CD4-positive, alpha-beta T cell (primary cell): ENCODE results near the gene ATP2B2. TPM values are rescaled to one million over a fixed set of nuclear protein-coding genes. Genes with fewer than 3 reads are reported as not detected.

Experiments
- ATAC-seq: fragments of 200-7000 bp; cut with Tn5 transposase; one replicate; pipeline ENCODE4 v1.10.0; 2022; ENCODE audit warnings: mild to moderate bottlenecking; ENCODE audit not compliant: poor library complexity
- CTCF ChIA-PET: fragments of 350-600 bp; sonication (Branson Sonifier 250); formaldehyde crosslinking; loops from one replicate; lab custom pipeline; 2021; ENCODE audit warnings: antibody characterized with exemption, inconsistent platforms; lab: Charles Lee
- POLR2A ChIA-PET: fragments of 350-600 bp; sonication (Branson Sonifier 250); formaldehyde crosslinking; loops from one replicate; lab custom pipeline; 2021; ENCODE audit warnings: antibody characterized with exemption, inconsistent platforms; lab: Charles Lee
- DNase-seq, 14 experiments: peaks; one replicate each; pipeline ENCODE4 v3.0.0-alpha.2; 2013 to 2020; ENCODE audit warnings: mixed read lengths in 2 of 14
- H3K27ac ChIP-seq, 2 donors: one replicate each; pipeline versions ENCODE4 v1.5.1 to v1.7.0; 2013; ENCODE audit warnings: low read length in 2 of 2, low read depth in 1 of 2, mild to moderate bottlenecking in 1 of 2
- H3K27me3 ChIP-seq, 2 experiments: 1 replicate in 1 of 2; 2 replicates in 1 of 2; pipeline versions ENCODE4 v1.6.1 to v1.7.0; 2013; ENCODE audit warnings: low read length in 2 of 2, control low read depth in 1 of 2, mild to moderate bottlenecking in 1 of 2, moderate library complexity in 1 of 2; ENCODE audit not compliant: insufficient read depth in 2 of 2, control insufficient read depth in 1 of 2
- H3K36me3 ChIP-seq: one replicate; pipeline ENCODE4 v1.6.1; 2013; ENCODE audit warnings: low read length, control low read depth; ENCODE audit not compliant: insufficient read depth
- H3K4me1 ChIP-seq: one replicate; pipeline ENCODE4 v1.6.1; 2013; ENCODE audit warnings: low read length, control low read depth; ENCODE audit not compliant: insufficient read depth
- H3K4me3 ChIP-seq: one replicate; pipeline ENCODE4 v1.5.1; 2013; ENCODE audit warnings: mild to moderate bottlenecking, low read length, moderate library complexity
- H3K9me3 ChIP-seq, 2 experiments: 1 replicate in 1 of 2; 2 replicates in 1 of 2; pipeline versions ENCODE4 v1.6.1 to v1.7.0; 2013; ENCODE audit warnings: low read length in 2 of 2, mild to moderate bottlenecking in 2 of 2, control low read depth in 1 of 2, moderate library complexity in 1 of 2; ENCODE audit not compliant: control insufficient read depth in 1 of 2, insufficient read depth in 1 of 2
- H3K27ac Mint-ChIP-seq: one replicate; pipeline ENCODE4 v1.8.0; 2020; ENCODE audit warnings: mixed read lengths
- H3K27me3 Mint-ChIP-seq: one replicate; pipeline ENCODE4 v1.8.0; 2021; ENCODE audit warnings: mixed read lengths
- H3K36me3 Mint-ChIP-seq: one replicate; pipeline ENCODE4 v1.8.0; 2021; ENCODE audit warnings: low read depth, mixed read lengths
- H3K4me1 Mint-ChIP-seq: one replicate; pipeline ENCODE4 v1.8.0; 2021; ENCODE audit warnings: low read depth, mixed read lengths
- H3K4me3 Mint-ChIP-seq: one replicate; pipeline ENCODE4 v1.8.0; 2020; ENCODE audit warnings: mild to moderate bottlenecking, mixed read lengths
- H3K9me3 Mint-ChIP-seq: one replicate; pipeline ENCODE4 v1.8.0; 2020; ENCODE audit warnings: mixed read lengths
- CTCF ChIP-seq: fragments of 200-600 bp; IDR thresholded peaks from one replicate; pipeline ENCODE4 v1.8.0; 2022; ENCODE audit warnings: antibody characterized with exemption, mild to moderate bottlenecking
- intact Hi-C, 2 experiments: fragments of 100-400 bp; cut with DNase I in 1 of 2; cut with micrococcal nuclease in 1 of 2; formaldehyde crosslinking; loops; one replicate each; pipeline versions ENCODE4 v1.15.1 to v1.9.0; 2023 to 2025; cut with DNase I, micrococcal nuclease
- total RNA-seq, 174 experiments: library from RNA in 2 of 174; stranded (reverse) in 2 of 174; gene quantifications; one replicate each; pipeline ENCODE4 v1.2.3 and lab custom pipeline; 2021 to 2026

The ATP2B2 gene
- total RNA-seq, 2 experiments from 2014 or later = not detected

GRCh38 chr3:10381336-10381735 lies 124.0 kb downstream of the ATP2B2 start:
- Mint-ChIP-seq H3K36me3 (no peaks in the 10 kb centered on the region), H3K27ac (no peak overlapping the region), H3K4me1 (no peaks in the 10 kb centered on the region), H3K27me3 (no peaks in the 10 kb centered on the region), H3K4me3 (no peak overlapping the region), H3K9me3 (no peaks in the 10 kb centered on the region)
- Histone ChIP-seq H3K27ac (no peak overlapping the region), H3K4me1 (no peaks in the 10 kb centered on the region), H3K4me3 (no peak overlapping the region), H3K9me3 (peaks cover 0 to 5% of the 10 kb centered on the region in 2 experiments), H3K27me3 (no peaks in the 10 kb centered on the region), H3K36me3 (no peaks in the 10 kb centered on the region)
- no peak for TF ChIP-seq CTCF
- POLR2A ChIA-PET = no interaction called here
- intact Hi-C loops = no loop called here
- no peak for ATAC-seq
- DNase-seq = no peak
- CTCF ChIA-PET = no interaction called here

GRCh38 chr3:10380906-10381305 lies 124.5 kb downstream of the ATP2B2 start:
- no peaks in the 10 kb centered on the region for H3K27me3 Mint-ChIP-seq
- H3K4me3 Mint-ChIP-seq = no peak overlapping the region
- no peaks in the 10 kb centered on the region for H3K36me3 Mint-ChIP-seq
- no peaks in the 10 kb centered on the region for H3K9me3 Mint-ChIP-seq
- TF ChIP-seq CTCF = no peak
- Histone ChIP-seq H3K27me3 (no peaks in the 10 kb centered on the region), H3K36me3 (no peaks in the 10 kb centered on the region), H3K27ac (no peak overlapping the region), H3K4me1 (no peaks in the 10 kb centered on the region), H3K4me3 (no peak overlapping the region), H3K9me3 (peaks cover 0 to 5% of the 10 kb centered on the region in 2 experiments)
- DNase-seq = no peak
- no peak overlapping the region for H3K27ac Mint-ChIP-seq
- CTCF ChIA-PET = no interaction called here
- POLR2A ChIA-PET = no interaction called here
- intact Hi-C loops = no loop called here
- no peak for ATAC-seq
- no peaks in the 10 kb centered on the region for H3K4me1 Mint-ChIP-seq

GRCh38 chr3:10379961-10380360 lies 125.4 kb downstream of the ATP2B2 start:
- no peaks in the 10 kb centered on the region for H3K4me1 ChIP-seq
- peaks cover 0 to 5% of the 10 kb centered on the region in 2 experiments for H3K9me3 ChIP-seq
- H3K4me3 ChIP-seq = no peak overlapping the region
- intact Hi-C loops = no loop called here
- DNase-seq (no peak), ATAC-seq (no peak)
- H3K36me3 ChIP-seq = no peaks in the 10 kb centered on the region
- TF ChIP-seq CTCF = no peak
- no peaks in the 10 kb centered on the region for H3K27me3 Mint-ChIP-seq
- H3K4me1 Mint-ChIP-seq = no peaks in the 10 kb centered on the region
- H3K36me3 Mint-ChIP-seq = no peaks in the 10 kb centered on the region
- ChIA-PET POLR2A (no interaction called here), CTCF (no interaction called here)
- H3K27me3 ChIP-seq = no peaks in the 10 kb centered on the region
- H3K9me3 Mint-ChIP-seq = no peaks in the 10 kb centered on the region
- no peak overlapping the region for H3K27ac Mint-ChIP-seq
- no peak overlapping the region for H3K27ac ChIP-seq
- no peak overlapping the region for H3K4me3 Mint-ChIP-seq
